Measurements from ENCODE around the gene RILPL1. TPM values are rescaled to one million over a fixed set of nuclear protein-coding genes. Genes with fewer than 3 reads are reported as not detected.
"Not testable (repeated sequence)": the region's sequence is repeated elsewhere in the genome, so short reads cannot be mapped to it uniquely, and the experiment has no call there.

The RILPL1 gene
- total and polyA plus RNA-seq, 5 donors from 2014 or later, result 0.13 to 6.6 (median 0.32) TPM

- Mint-ChIP-seq H3K36me3 (peaks cover 32% of the 10 kb centered on the region), H3K27me3 (no peaks in the 10 kb centered on the region), H3K9me3 (no peaks in the 10 kb centered on the region), H3K4me1 (peaks cover 12 to 50% (median 33%) of the 10 kb centered on the region in 4 donors), H3K27ac (peak overlapping the region in 2 of 3 donors; percentile 62 to 86), H3K4me3 (no peak overlapping the region)
- DNase-seq, result no peak
- peaks cover 24% of the 10 kb centered on the region for H3K4me1 ChIP-seq (ENCODE audit: control insufficient read depth, insufficient read depth, low read length, poor library complexity, severe bottlenecking)
- H3K27me3 ChIP-seq (ENCODE audit: control insufficient read depth, insufficient read depth, low read length), result no peaks in the 10 kb centered on the region
- H3K27ac ChIP-seq (ENCODE audit: insufficient read depth, low read length, poor library complexity, severe bottlenecking), result no peak overlapping the region
- no peaks in the 10 kb centered on the region for H3K9me3 ChIP-seq (ENCODE audit: control insufficient read depth in 2 of 2, low read length in 2 of 2)
- peaks cover 23% of the 10 kb centered on the region for H3K36me3 ChIP-seq (ENCODE audit: control insufficient read depth, insufficient read depth, low read length)
- ATAC-seq (ENCODE audit: low read depth in 2 of 2), result no peak
- no peak overlapping the region for H3K4me3 ChIP-seq (ENCODE audit: low read depth, low read length)
These were observed 61.1 kb downstream of the RILPL1 start for GRCh38 chr12:123472438-123472849.

- Mint-ChIP-seq H3K36me3 (peaks cover 28% of the 10 kb centered on the region), H3K4me3 (no peak overlapping the region), H3K27me3 (no peaks in the 10 kb centered on the region), H3K9me3 (no peaks in the 10 kb centered on the region), H3K27ac (peak overlapping the region; percentile 69 to 83 (median 71)), H3K4me1 (peaks cover 12 to 47% (median 33%) of the 10 kb centered on the region in 4 donors)
- Histone ChIP-seq H3K4me3 (ENCODE audit: low read depth, low read length) (no peak overlapping the region), H3K36me3 (ENCODE audit: control insufficient read depth, insufficient read depth, low read length) (peaks cover 24% of the 10 kb centered on the region), H3K4me1 (ENCODE audit: control insufficient read depth, insufficient read depth, low read length, poor library complexity, severe bottlenecking) (peaks cover 24% of the 10 kb centered on the region), H3K9me3 (ENCODE audit: control insufficient read depth in 2 of 2, low read length in 2 of 2) (no peaks in the 10 kb centered on the region), H3K27me3 (ENCODE audit: control insufficient read depth, insufficient read depth, low read length) (no peaks in the 10 kb centered on the region), H3K27ac (ENCODE audit: insufficient read depth, low read length, poor library complexity, severe bottlenecking) (no peak overlapping the region)
- ATAC-seq (ENCODE audit: low read depth in 2 of 2) (no peak), DNase-seq (no peak)
These were observed 62.0 kb downstream of the RILPL1 start for GRCh38 chr12:123471374-123472068.

GRCh38 chr12:123469978-123470377 lies 63.5 kb downstream of the RILPL1 start:
- H3K36me3 ChIP-seq (ENCODE audit: control insufficient read depth, insufficient read depth, low read length), result peaks cover 37% of the 10 kb centered on the region
- no peak for ATAC-seq (ENCODE audit: low read depth in 2 of 2)
- no peaks in the 10 kb centered on the region for H3K27me3 ChIP-seq (ENCODE audit: control insufficient read depth, insufficient read depth, low read length)
- no peak overlapping the region for H3K27ac ChIP-seq (ENCODE audit: insufficient read depth, low read length, poor library complexity, severe bottlenecking)
- Mint-ChIP-seq H3K27me3 (no peaks in the 10 kb centered on the region), H3K4me1 (peaks cover 12 to 50% (median 37%) of the 10 kb centered on the region in 4 donors), H3K27ac (peak overlapping the region in 1 of 3 donors; percentile 5), H3K36me3 (peaks cover 33% of the 10 kb centered on the region), H3K4me3 (no peak overlapping the region), H3K9me3 (peaks cover 0 to 2% (median 0%) of the 10 kb centered on the region in 7 donors)
- H3K4me3 ChIP-seq (ENCODE audit: low read depth, low read length), result no peak overlapping the region
- DNase-seq, result no peak
- no peaks in the 10 kb centered on the region for H3K9me3 ChIP-seq (ENCODE audit: control insufficient read depth in 2 of 2, low read length in 2 of 2)
- peaks cover 14% of the 10 kb centered on the region for H3K4me1 ChIP-seq (ENCODE audit: control insufficient read depth, insufficient read depth, low read length, poor library complexity, severe bottlenecking)

GRCh38 chr12:123468786-123469185 lies 64.7 kb downstream of the RILPL1 start:
- peak in 2 of 3 donors; percentile 45 to 50 for DNase-seq
- ATAC-seq (ENCODE audit: low read depth in 2 of 2), result peak; percentile 85 to 86
- Histone ChIP-seq H3K27me3 (ENCODE audit: control insufficient read depth, insufficient read depth, low read length) (no peaks in the 10 kb centered on the region), H3K27ac (ENCODE audit: insufficient read depth, low read length, poor library complexity, severe bottlenecking) (no peak overlapping the region), H3K4me3 (ENCODE audit: low read depth, low read length) (no peak overlapping the region), H3K4me1 (ENCODE audit: control insufficient read depth, insufficient read depth, low read length, poor library complexity, severe bottlenecking) (peaks cover 2% of the 10 kb centered on the region), H3K9me3 (ENCODE audit: control insufficient read depth in 2 of 2, low read length in 2 of 2) (no peaks in the 10 kb centered on the region), H3K36me3 (ENCODE audit: control insufficient read depth, insufficient read depth, low read length) (peaks cover 43% of the 10 kb centered on the region)
- Mint-ChIP-seq H3K9me3 (peaks cover 0 to 2% (median 0%) of the 10 kb centered on the region in 7 donors), H3K4me3 (peak overlapping the region in 2 of 4 donors; percentile 17 to 77), H3K27me3 (no peaks in the 10 kb centered on the region), H3K36me3 (peaks cover 37% of the 10 kb centered on the region), H3K4me1 (peaks cover 13 to 44% (median 33%) of the 10 kb centered on the region in 4 donors), H3K27ac (peak overlapping the region in 1 of 3 donors; percentile 55)

GRCh38 chr12:123465084-123465483 lies 68.4 kb downstream of the RILPL1 start:
- Mint-ChIP-seq H3K9me3 (peaks cover 0 to 2% (median 0%) of the 10 kb centered on the region in 7 donors), H3K27me3 (no peaks in the 10 kb centered on the region), H3K27ac (peak overlapping the region; percentile 17 to 71 (median 46)), H3K4me3 (peak overlapping the region in 3 of 4 donors; percentile 48 to 74 (median 70)), H3K36me3 (peaks cover 26% of the 10 kb centered on the region), H3K4me1 (peaks cover 24 to 59% (median 38%) of the 10 kb centered on the region in 4 donors)
- DNase-seq (no peak), ATAC-seq (ENCODE audit: low read depth in 2 of 2) (no peak)
- Histone ChIP-seq H3K4me3 (ENCODE audit: low read depth, low read length) (no peak overlapping the region), H3K27ac (ENCODE audit: insufficient read depth, low read length, poor library complexity, severe bottlenecking) (no peak overlapping the region), H3K36me3 (ENCODE audit: control insufficient read depth, insufficient read depth, low read length) (peaks cover 25% of the 10 kb centered on the region), H3K9me3 (ENCODE audit: control insufficient read depth in 2 of 2, low read length in 2 of 2) (no peaks in the 10 kb centered on the region), H3K4me1 (ENCODE audit: control insufficient read depth, insufficient read depth, low read length, poor library complexity, severe bottlenecking) (peaks cover 4% of the 10 kb centered on the region), H3K27me3 (ENCODE audit: control insufficient read depth, insufficient read depth, low read length) (no peaks in the 10 kb centered on the region)

GRCh38 chr12:123463174-123463573 lies 70.3 kb downstream of the RILPL1 start:
- peaks cover 30% of the 10 kb centered on the region for H3K36me3 Mint-ChIP-seq
- peaks cover 17% of the 10 kb centered on the region for H3K4me1 ChIP-seq (ENCODE audit: control insufficient read depth, insufficient read depth, low read length, poor library complexity, severe bottlenecking)
- H3K9me3 ChIP-seq (ENCODE audit: control insufficient read depth in 2 of 2, low read length in 2 of 2); H3K27me3 Mint-ChIP-seq; H3K9me3 Mint-ChIP-seq; DNase-seq; H3K27ac Mint-ChIP-seq; H3K27me3 ChIP-seq (ENCODE audit: control insufficient read depth, insufficient read depth, low read length); ATAC-seq (ENCODE audit: low read depth in 2 of 2); H3K27ac ChIP-seq (ENCODE audit: insufficient read depth, low read length, poor library complexity, severe bottlenecking); H3K4me3 ChIP-seq (ENCODE audit: low read depth, low read length): not testable (repeated sequence)
- H3K36me3 ChIP-seq (ENCODE audit: control insufficient read depth, insufficient read depth, low read length), result peaks cover 25% of the 10 kb centered on the region
- H3K4me1 Mint-ChIP-seq, result peaks cover 20 to 70% (median 41%) of the 10 kb centered on the region in 4 donors
- H3K4me3 Mint-ChIP-seq, result peak overlapping the region in 3 of 4 donors; percentile 7 to 68 (median 24)

- ATAC-seq (ENCODE audit: low read depth in 2 of 2), result peak; percentile 69 to 76
- peaks cover 9% of the 10 kb centered on the region for H3K27me3 Mint-ChIP-seq
- H3K27me3 ChIP-seq (ENCODE audit: control insufficient read depth, insufficient read depth, low read length), result no peaks in the 10 kb centered on the region
- H3K4me1 ChIP-seq (ENCODE audit: control insufficient read depth, insufficient read depth, low read length, poor library complexity, severe bottlenecking), result peaks cover 17% of the 10 kb centered on the region
- H3K9me3 ChIP-seq (ENCODE audit: control insufficient read depth in 2 of 2, low read length in 2 of 2), result no peaks in the 10 kb centered on the region
- peaks cover 6 to 42% (median 23%) of the 10 kb centered on the region in 4 donors for H3K4me1 Mint-ChIP-seq
- peak within 1 kb of the TSS; percentile 96 to 100 (median 98) for H3K4me3 Mint-ChIP-seq
- peak within 1 kb of the TSS; percentile 97 for H3K27ac ChIP-seq (ENCODE audit: insufficient read depth, low read length, poor library complexity, severe bottlenecking)
- peaks cover 0 to 1% (median 0%) of the 10 kb centered on the region in 7 donors for H3K9me3 Mint-ChIP-seq
- peak within 1 kb of the TSS; percentile 73 for H3K4me3 ChIP-seq (ENCODE audit: low read depth, low read length)
- H3K36me3 Mint-ChIP-seq, result peaks cover 13% of the 10 kb centered on the region
- peak; percentile 81 to 90 (median 90) for DNase-seq
- no peaks in the 10 kb centered on the region for H3K36me3 ChIP-seq (ENCODE audit: control insufficient read depth, insufficient read depth, low read length)
- H3K27ac Mint-ChIP-seq, result peak within 1 kb of the TSS; percentile 99 to 100 (median 99)
These were observed 75.3 kb downstream of the RILPL1 start, which contains the start of gene SNRNP35 for GRCh38 chr12:123457980-123458779. TSS of gene SNRNP35 (plus strand) at chr12:123458139. CDS start at chr12:123465541, 7,402 bp downstream.
